ENCODE results near the gene HOXA5. TPM values are rescaled to one million over a fixed set of nuclear protein-coding genes. Genes with fewer than 3 reads are reported as not detected.
A peak's percentile ranks its signal among the peaks of the same experiment; 100 is the strongest.

The HOXA5 gene
- total RNA-seq, 4 donors from 2014 or later, result 7.8 to 24.8 (median 14.7) TPM

DNA sequence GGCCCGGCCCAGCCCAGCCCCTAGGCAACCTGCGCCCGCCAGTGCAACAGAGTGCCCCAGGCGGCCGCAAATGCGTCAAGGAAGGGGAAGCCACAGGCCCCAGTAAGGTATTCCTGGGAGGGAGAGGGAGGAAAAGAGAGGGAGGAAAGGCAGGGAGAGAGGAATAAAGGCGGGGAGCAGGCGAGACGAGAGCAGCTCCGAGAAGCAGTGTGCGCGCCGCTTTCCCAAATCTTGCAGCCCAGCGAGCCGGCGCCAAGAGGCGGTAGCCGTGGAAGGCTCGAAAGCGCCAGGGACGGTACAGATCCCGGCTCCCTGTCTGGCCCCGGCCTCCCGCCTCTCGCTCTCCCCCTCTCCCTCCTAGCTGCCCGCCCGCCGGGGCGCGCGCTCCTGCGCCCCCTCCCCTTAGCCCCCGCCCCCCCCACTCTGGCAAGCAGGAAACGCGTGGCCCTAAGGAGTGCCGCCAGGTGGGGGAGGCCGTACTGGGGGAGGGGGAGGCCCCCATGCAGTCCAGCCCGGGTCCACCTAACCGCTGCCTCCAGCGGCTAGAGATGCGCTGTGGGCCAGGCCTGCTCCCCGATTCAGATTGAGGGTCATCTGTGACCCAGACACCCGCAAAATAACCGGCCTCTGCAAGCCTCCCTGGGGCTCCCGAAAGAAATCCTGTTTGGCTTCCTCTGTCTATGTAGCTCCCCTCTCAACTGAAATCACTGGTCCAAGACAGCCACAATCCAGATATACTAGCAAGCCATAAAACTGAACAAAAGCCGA lies 26.4 kb upstream of the HOXA5 start:
- peak overlapping the region in 1 of 4 donors; percentile 12 for H3K4me3 ChIP-seq
- WGBS, result 4% methylated on average over 28 of the region's 46 CpGs
- H3K4me1 ChIP-seq, result peaks cover 31 to 73% (median 64%) of the 10 kb centered on the region in 4 donors

DNA sequence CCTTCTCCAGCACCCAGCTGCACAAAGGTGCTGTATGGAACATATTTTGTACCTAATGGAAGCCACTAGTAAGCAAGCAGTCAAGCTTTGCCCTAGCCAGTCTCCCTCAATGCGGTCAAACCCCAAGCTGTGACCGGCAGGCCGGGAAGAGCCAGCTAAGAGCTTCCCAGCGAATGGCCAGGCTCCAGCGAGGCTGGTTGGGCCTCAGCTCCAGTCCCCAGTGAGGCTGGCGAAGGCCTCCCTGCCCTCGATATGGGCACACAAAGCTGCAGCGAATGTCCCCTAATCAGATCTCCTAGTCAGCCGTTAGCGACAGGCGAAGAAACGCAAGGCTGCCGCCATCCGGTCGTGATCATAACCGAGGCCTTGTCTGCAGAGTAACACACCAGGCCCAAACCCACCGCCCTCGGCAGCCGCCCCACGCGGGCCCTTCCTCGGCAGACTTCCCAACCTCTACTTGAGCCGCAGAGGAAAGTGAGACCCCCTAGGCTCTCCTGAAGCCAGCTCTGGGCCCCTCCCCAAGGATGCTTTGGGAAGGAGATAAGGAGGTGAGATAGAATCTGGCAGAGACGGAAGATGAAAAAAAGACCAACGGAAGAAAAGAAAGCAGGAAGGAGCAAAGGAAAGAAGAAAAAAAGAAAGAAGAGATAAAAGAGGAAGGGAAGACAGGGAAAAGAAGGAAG lies 24.9 kb upstream of the HOXA5 start:
- H3K4me1 ChIP-seq, result peaks cover 21 to 69% (median 59%) of the 10 kb centered on the region in 4 donors
- 48% methylated on average over 11 of the region's 25 CpGs for WGBS
- peaks cover 33 to 100% (median 100%) of the 10 kb centered on the region in 4 donors for H3K27me3 ChIP-seq
- no peaks in the 10 kb centered on the region for H3K9me3 ChIP-seq
- TF ChIP-seq, protein P1, sequence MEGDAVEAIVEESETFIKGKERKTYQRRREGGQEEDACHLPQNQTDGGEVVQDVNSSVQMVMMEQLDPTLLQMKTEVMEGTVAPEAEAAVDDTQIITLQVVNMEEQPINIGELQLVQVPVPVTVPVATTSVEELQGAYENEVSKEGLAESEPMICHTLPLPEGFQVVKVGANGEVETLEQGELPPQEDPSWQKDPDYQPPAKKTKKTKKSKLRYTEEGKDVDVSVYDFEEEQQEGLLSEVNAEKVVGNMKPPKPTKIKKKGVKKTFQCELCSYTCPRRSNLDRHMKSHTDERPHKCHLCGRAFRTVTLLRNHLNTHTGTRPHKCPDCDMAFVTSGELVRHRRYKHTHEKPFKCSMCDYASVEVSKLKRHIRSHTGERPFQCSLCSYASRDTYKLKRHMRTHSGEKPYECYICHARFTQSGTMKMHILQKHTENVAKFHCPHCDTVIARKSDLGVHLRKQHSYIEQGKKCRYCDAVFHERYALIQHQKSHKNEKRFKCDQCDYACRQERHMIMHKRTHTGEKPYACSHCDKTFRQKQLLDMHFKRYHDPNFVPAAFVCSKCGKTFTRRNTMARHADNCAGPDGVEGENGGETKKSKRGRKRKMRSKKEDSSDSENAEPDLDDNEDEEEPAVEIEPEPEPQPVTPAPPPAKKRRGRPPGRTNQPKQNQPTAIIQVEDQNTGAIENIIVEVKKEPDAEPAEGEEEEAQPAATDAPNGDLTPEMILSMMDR (IDR thresholded peaks at IDR 0.05), result no peak
- TF ChIP-seq POLR2AphosphoS5 (IDR thresholded peaks at IDR 0.05), result no peak
- no peak for TF ChIP-seq POLR2A (IDR thresholded peaks at IDR 0.05; ENCODE audit: low read depth)
- TF ChIP-seq EP300 (IDR thresholded peaks at IDR 0.05), result no peak
- DNase-seq (ENCODE audit: extremely low spot score), result no peak
- no peaks in the 10 kb centered on the region for H3K36me3 ChIP-seq
- no peak overlapping the region for H3K4me3 ChIP-seq
- H3K27ac ChIP-seq (replicated peaks in 1 of 4), result no peak overlapping the region
- intact Hi-C loops (cut with DNase I), result no loop called here

More for the DNA sequence above, 26.4 kb upstream of the HOXA5 start:
- Histone ChIP-seq H3K36me3 (no peaks in the 10 kb centered on the region), H3K9me3 (no peaks in the 10 kb centered on the region), H3K27ac (replicated peaks in 1 of 4) (no peak overlapping the region), H3K27me3 (peaks cover 47 to 100% (median 100%) of the 10 kb centered on the region in 4 donors)
- TF ChIP-seq POLR2AphosphoS5 (IDR thresholded peaks at IDR 0.05), result no peak
- no peak for TF ChIP-seq EP300 (IDR thresholded peaks at IDR 0.05)
- TF ChIP-seq, protein P1 (IDR thresholded peaks at IDR 0.05), result no peak
- TF ChIP-seq POLR2A (IDR thresholded peaks at IDR 0.05; ENCODE audit: low read depth), result no peak
- intact Hi-C loops (cut with DNase I), result no loop called here
- DNase-seq (ENCODE audit: extremely low spot score), result no peak

DNA sequence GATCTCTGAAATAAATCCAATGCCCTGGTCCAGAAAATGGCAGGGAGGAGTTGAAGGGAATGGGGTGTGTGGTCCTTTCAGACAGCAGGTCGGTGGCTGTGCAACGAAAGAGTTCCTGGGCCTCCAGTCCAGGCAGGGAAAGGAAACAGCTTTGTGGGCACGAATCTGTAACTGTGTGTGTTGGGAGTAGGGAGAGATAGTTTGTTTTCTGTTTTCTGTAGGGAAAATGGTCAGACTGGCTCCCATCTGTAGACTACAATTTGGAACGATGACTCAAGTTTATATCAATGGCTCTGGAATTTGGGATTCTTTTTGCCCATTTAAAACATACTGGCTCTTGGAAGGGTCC lies 24.4 kb upstream of the HOXA5 start:
- 50% methylated on average over 4 of the region's 4 CpGs for WGBS
- Histone ChIP-seq H3K4me3 (no peak overlapping the region), H3K9me3 (no peaks in the 10 kb centered on the region), H3K27ac (replicated peaks in 1 of 4) (no peak overlapping the region), H3K27me3 (peaks cover 27 to 100% (median 98%) of the 10 kb centered on the region in 4 donors), H3K4me1 (peaks cover 16 to 64% (median 54%) of the 10 kb centered on the region in 4 donors), H3K36me3 (no peaks in the 10 kb centered on the region)
- no peak for DNase-seq (ENCODE audit: extremely low spot score)
- intact Hi-C loops (cut with DNase I), result no loop called here
- TF ChIP-seq, protein P1 (IDR thresholded peaks at IDR 0.05), result no peak

DNA sequence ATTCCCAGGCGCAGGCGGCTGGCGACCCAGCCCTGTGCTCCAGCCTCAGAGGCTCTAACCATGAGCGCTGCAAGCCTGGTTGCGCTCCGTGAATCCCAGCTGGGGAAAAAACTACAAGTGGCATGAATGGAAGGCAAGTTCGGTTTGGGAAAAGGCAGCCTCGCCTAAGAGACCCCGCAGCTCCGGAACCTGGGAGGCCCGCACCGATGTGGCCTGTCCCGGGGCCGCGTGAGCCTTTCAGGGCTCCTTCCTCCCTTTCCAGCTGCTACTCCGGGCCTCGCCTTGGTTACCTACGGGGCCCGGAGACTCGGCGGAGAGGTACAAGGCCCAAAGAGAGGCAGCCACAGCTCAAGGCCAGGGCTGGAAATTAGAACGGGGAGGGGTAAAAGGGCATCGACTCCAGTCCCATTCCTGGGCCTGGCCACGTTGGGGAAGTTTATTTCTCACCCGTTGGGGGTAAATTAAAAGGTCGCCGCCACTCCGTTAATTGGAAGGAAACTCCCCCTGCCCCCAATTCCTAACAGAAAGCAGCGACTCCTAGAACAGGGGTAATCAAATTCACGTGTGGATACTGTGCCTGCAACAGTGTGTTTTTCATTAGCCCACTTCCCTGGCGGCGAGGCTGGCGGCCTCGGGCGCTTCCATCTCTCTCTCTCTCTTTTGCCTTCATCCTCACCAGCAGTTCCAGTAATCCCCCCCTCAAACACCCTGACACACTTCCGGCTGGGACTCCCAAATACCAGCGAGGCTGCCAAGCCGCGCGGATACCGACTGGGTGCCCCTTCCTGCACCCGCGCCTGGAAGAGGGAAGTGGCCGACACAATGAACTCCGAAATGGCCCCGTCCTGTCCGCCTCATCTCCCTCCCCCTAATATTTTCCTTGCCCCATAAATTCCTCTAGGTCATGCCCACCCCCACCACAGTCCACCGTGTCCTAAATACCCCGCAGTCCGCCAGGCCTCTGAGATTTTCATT lies 23.3 kb upstream of the HOXA5 start:
- DNase-seq (ENCODE audit: extremely low spot score), result no peak
- no peaks in the 10 kb centered on the region for H3K9me3 ChIP-seq
- peaks cover 11 to 55% (median 43%) of the 10 kb centered on the region in 4 donors for H3K4me1 ChIP-seq
- H3K36me3 ChIP-seq, result no peaks in the 10 kb centered on the region
- intact Hi-C loops (cut with DNase I), result no loop called here
- no peak overlapping the region for H3K27ac ChIP-seq (replicated peaks in 1 of 4)
- peak overlapping the region in 1 of 4 donors; percentile 2 for H3K4me3 ChIP-seq
- peaks cover 27 to 100% (median 95%) of the 10 kb centered on the region in 4 donors for H3K27me3 ChIP-seq
- TF ChIP-seq POLR2A (IDR thresholded peaks at IDR 0.05; ENCODE audit: low read depth), result no peak
- TF ChIP-seq, protein P1 (IDR thresholded peaks at IDR 0.05), result no peak
- no peak for TF ChIP-seq EP300 (IDR thresholded peaks at IDR 0.05)
- TF ChIP-seq POLR2AphosphoS5 (IDR thresholded peaks at IDR 0.05), result no peak
- 10% methylated on average over 29 of the region's 50 CpGs for WGBS

Data from esophagus muscularis mucosa (tissue), 4 donors.